H9 (cell line): ENCODE results near the gene MPC1. TPM values are rescaled to one million over a fixed set of nuclear protein-coding genes. Genes with fewer than 3 reads are reported as not detected.

Experiments used
- DNase-seq: peaks from one replicate; pipeline ENCODE4 v3.0.0-alpha.2; 2017
- H2AFZ ChIP-seq: one replicate; pipeline ENCODE4 v1.6.1; 2013; ENCODE audit warnings: mild to moderate bottlenecking, low read length, control low read depth, moderate library complexity
- H2AK5ac ChIP-seq: 2 replicates; pipeline ENCODE4 v1.6.1; 2013; ENCODE audit warnings: low read length, control low read depth, mixed read lengths; ENCODE audit not compliant: insufficient read length
- H2BK120ac ChIP-seq: one replicate; pipeline ENCODE4 v1.6.1; 2013; ENCODE audit warnings: low read depth, mild to moderate bottlenecking, low read length, control low read depth, inconsistent platforms; ENCODE audit not compliant: poor library complexity, severe bottlenecking
- H2BK12ac ChIP-seq: 2 replicates; pipeline ENCODE4 v1.6.1; 2013; ENCODE audit warnings: low read length, control low read depth, mixed read lengths, low read depth; ENCODE audit not compliant: insufficient read length
- H2BK15ac ChIP-seq: 2 replicates; pipeline ENCODE4 v1.6.1; 2013; ENCODE audit warnings: low read depth, low read length, control low read depth
- H2BK20ac ChIP-seq: one replicate; pipeline ENCODE4 v1.6.1; 2013; ENCODE audit warnings: low read depth, mild to moderate bottlenecking, low read length, control low read depth, inconsistent platforms; ENCODE audit not compliant: poor library complexity, severe bottlenecking
- H2BK5ac ChIP-seq: 2 replicates; pipeline ENCODE4 v1.6.1; 2013; ENCODE audit warnings: low read length, control low read depth, mixed read lengths; ENCODE audit not compliant: insufficient read length
- H3K14ac ChIP-seq: 2 replicates; pipeline ENCODE4 v1.6.1; 2013; ENCODE audit warnings: low read length, control low read depth; ENCODE audit not compliant: insufficient read depth
- H3K18ac ChIP-seq: 2 replicates; pipeline ENCODE4 v1.6.1; 2013; ENCODE audit warnings: low read depth, mild to moderate bottlenecking, mixed read lengths, low read length, control low read depth; ENCODE audit not compliant: insufficient read length
- H3K23ac ChIP-seq: 2 replicates; pipeline ENCODE4 v1.6.1; 2013; ENCODE audit warnings: low read length, control low read depth, mixed read lengths, low read depth; ENCODE audit not compliant: insufficient read length
- H3K23me2 ChIP-seq: 2 replicates; pipeline ENCODE4 v1.6.1; 2013; ENCODE audit warnings: low read depth, mild to moderate bottlenecking, mixed read lengths, low read length, control low read depth; ENCODE audit not compliant: insufficient read length, poor library complexity, severe bottlenecking
- H3K27ac ChIP-seq: 2 replicates; pipeline ENCODE4 v1.5.1; 2013; ENCODE audit warnings: low read length, control low read depth, mixed read lengths, low read depth; ENCODE audit not compliant: insufficient read length
- H3K27me3 ChIP-seq: 2 replicates; pipeline ENCODE4 v1.6.1; 2013; ENCODE audit warnings: low read length, control low read depth, inconsistent platforms; ENCODE audit not compliant: insufficient read depth
- H3K4ac ChIP-seq: 2 replicates; pipeline ENCODE4 v1.6.1; 2013; ENCODE audit warnings: low read depth, mild to moderate bottlenecking, control low read depth, inconsistent platforms, low read length, moderate library complexity
- H3K4me1 ChIP-seq: 2 replicates; pipeline ENCODE4 v1.6.1; 2013; ENCODE audit warnings: low read length, control low read depth, inconsistent platforms; ENCODE audit not compliant: insufficient read depth
- H3K4me2 ChIP-seq: 2 replicates; pipeline ENCODE4 v1.6.1; 2013; ENCODE audit warnings: low read length, control low read depth, mixed read lengths; ENCODE audit not compliant: insufficient read length, insufficient read depth
- H3K56ac ChIP-seq: 2 replicates; pipeline ENCODE4 v1.6.1; 2013; ENCODE audit warnings: low read depth, mild to moderate bottlenecking, mixed read lengths, low read length, control low read depth; ENCODE audit not compliant: insufficient read length
- H3K79me1 ChIP-seq: 2 replicates; pipeline ENCODE4 v1.6.1; 2013; ENCODE audit warnings: low read depth, mild to moderate bottlenecking, moderate library complexity, low read length, control low read depth, inconsistent platforms; ENCODE audit not compliant: insufficient read depth, poor library complexity, severe bottlenecking
- H3K79me2 ChIP-seq: 2 replicates; pipeline ENCODE4 v1.6.1; 2013; ENCODE audit warnings: low read length, control low read depth, inconsistent platforms; ENCODE audit not compliant: insufficient read depth
- H3K9ac ChIP-seq: 2 replicates; pipeline ENCODE4 v1.6.1; 2013; ENCODE audit warnings: low read length, control low read depth, mixed read lengths; ENCODE audit not compliant: insufficient read length; ENCODE audit errors: extremely low read depth
- H3K9me3 ChIP-seq: one replicate; pipeline ENCODE4 v1.6.1; 2013; ENCODE audit warnings: low read depth, low read length, inconsistent platforms; ENCODE audit not compliant: control insufficient read depth
- H3T11ph ChIP-seq: one replicate; pipeline ENCODE4 v1.6.1; 2013; ENCODE audit warnings: mild to moderate bottlenecking, low read length, control low read depth, inconsistent platforms
- H4K20me1 ChIP-seq: one replicate; pipeline ENCODE4 v1.6.1; 2013; ENCODE audit not compliant: control insufficient read depth, insufficient read length, insufficient read depth
- H4K5ac ChIP-seq: 2 replicates; pipeline ENCODE4 v1.6.1; 2013; ENCODE audit warnings: low read depth, mild to moderate bottlenecking, mixed read lengths, low read length, control low read depth; ENCODE audit not compliant: insufficient read length
- H4K8ac ChIP-seq: replicated peaks from 2 replicates; pipeline ENCODE4 v1.6.1; 2013; ENCODE audit warnings: low read length, control low read depth, mixed read lengths, low read depth; ENCODE audit not compliant: insufficient read length
- H4K91ac ChIP-seq: 2 replicates; pipeline ENCODE4 v1.6.1; 2013; ENCODE audit warnings: low read depth, mild to moderate bottlenecking, moderate library complexity, mixed read lengths, low read length, control low read depth; ENCODE audit not compliant: insufficient read length
- H3K27ac Mint-ChIP-seq, 3 experiments: 2 replicates in 2 of 3; 3 replicates in 1 of 3; pipeline ENCODE4 v1.8.0; 2020 to 2021; ENCODE audit warnings: mixed read lengths in 3 of 3, mild to moderate bottlenecking in 1 of 3, moderate library complexity in 1 of 3
- H3K27me3 Mint-ChIP-seq: 2 replicates; pipeline ENCODE4 v1.8.0; 2021; ENCODE audit warnings: low read depth, mild to moderate bottlenecking, moderate library complexity, mixed read lengths
- H3K36me3 Mint-ChIP-seq, 3 experiments: 2 replicates in 2 of 3; 3 replicates in 1 of 3; pipeline ENCODE4 v1.8.0; 2020 to 2021; ENCODE audit warnings: low read depth in 3 of 3, mixed read lengths in 3 of 3; ENCODE audit not compliant: insufficient read depth in 1 of 3
- H3K4me1 Mint-ChIP-seq, 2 experiments: 2 replicates each; pipeline ENCODE4 v1.8.0; 2020; ENCODE audit warnings: mixed read lengths in 2 of 2
- H3K4me3 Mint-ChIP-seq, 2 experiments: 2 replicates in 1 of 2; 3 replicates in 1 of 2; pipeline ENCODE4 v1.8.0; 2020 to 2021; ENCODE audit warnings: mild to moderate bottlenecking in 2 of 2, mixed read lengths in 2 of 2, moderate library complexity in 1 of 2
- H3K9me3 Mint-ChIP-seq, 2 experiments: 2 replicates in 1 of 2; 3 replicates in 1 of 2; pipeline ENCODE4 v1.8.0; 2020; ENCODE audit warnings: mild to moderate bottlenecking in 2 of 2, mixed read lengths in 2 of 2, moderate library complexity in 1 of 2
- CTCF ChIP-seq: fragments of 200-600 bp; sonication (generic); conservative IDR thresholded peaks from 3 replicates; pipeline ENCODE4 v1.8.0; 2021; ENCODE audit warnings: antibody characterized with exemption, mild to moderate bottlenecking
- WGBS: extraction: QIAGEN DNeasy Blood & Tissue Kit; methylation state at CpG from one replicate; pipeline ENCODE4 v1.1.7; 2013; ENCODE audit warnings: missing lambda C conversion rate, low lambda C conversion rate, mixed read lengths; ENCODE audit not compliant: insufficient read length; ENCODE audit errors: extremely low coverage; 5-methylcytosine and 5-hydroxymethylcytosine counted together
- total RNA-seq: library from RNA; stranded (reverse); gene quantifications from 2 replicates; pipeline ENCODE4 v1.2.1, GENCODE V29; 2021

MPC1 gene
- total RNA-seq, 1 experiment from 2014 or later = 10.0 TPM

- Histone ChIP-seq H3K79me1 (no peaks in the 10 kb centered on the region), H3K4me1 (0 out of 2 replicates have a peak, but pooled peaks cover 5% of the 10 kb centered on the region), H2AFZ (no peak overlapping the region), H3K56ac (no peak overlapping the region), H4K8ac (no peak overlapping the region), H4K20me1 (peaks cover 3% of the 10 kb centered on the region), H3T11ph (no peak overlapping the region), H2BK20ac (no peak overlapping the region), H4K91ac (no peak overlapping the region), H3K23ac (no peak overlapping the region), H3K9me3 (no peaks in the 10 kb centered on the region), H2BK120ac (no peak overlapping the region), H3K18ac (no peak overlapping the region), H3K79me2 (no peaks in the 10 kb centered on the region), H3K4me2 (no peak overlapping the region), H2BK5ac (no peak overlapping the region), H2BK12ac (no peak overlapping the region), H4K5ac (no peak overlapping the region), H3K27ac (no peak overlapping the region), H3K9ac (no peak overlapping the region), H3K27me3 (no peaks in the 10 kb centered on the region), H3K4ac (no peak overlapping the region), H3K23me2 (peaks cover 5% of the 10 kb centered on the region), H2AK5ac (no peak overlapping the region), H2BK15ac (no peak overlapping the region), H3K14ac (no peak overlapping the region; the same call in 1 of the 2 replicates)
- peaks cover 6% of the 10 kb centered on the region in 2 experiments; a peak in 3 of 5 replicates for H3K9me3 Mint-ChIP-seq
- peaks cover 11 to 16% (median 11%) of the 10 kb centered on the region in 3 experiments; a peak in 6 of 7 replicates for H3K36me3 Mint-ChIP-seq
- H3K4me3 Mint-ChIP-seq = no peak overlapping the region
- TF ChIP-seq CTCF = no peak
- peaks cover 8 to 16% of the 10 kb centered on the region in 2 experiments for H3K4me1 Mint-ChIP-seq
- H3K27ac Mint-ChIP-seq = no peak overlapping the region
- WGBS = no CpG with 5 or more reads among the region's 15 CpGs
- no peak for DNase-seq
- no peaks in the 10 kb centered on the region; the same call in 1 of the 2 replicates for H3K27me3 Mint-ChIP-seq
Measured at GRCh38 chr6:166411271-166411670, 28.5 kb upstream of the MPC1 start.
